Panc1 (cell line): ENCODE measurements around the gene C17orf50. TPM values are rescaled to one million over a fixed set of nuclear protein-coding genes. Genes with fewer than 3 reads are reported as not detected.

Experiments used
- ATAC-seq: fragments of 200-7000 bp; cut with Tn5 transposase; 2 replicates; pipeline ENCODE4 v1.9.1; 2020; ENCODE audit warnings: mild to moderate bottlenecking, moderate library complexity
- BruUV-seq: library from RNA; stranded (reverse); fragments of 400-500 nt; replicated peaks from 2 replicates; lab custom pipeline; 2021; lab: Mats Ljungman, UMichigan
- CTCF ChIA-PET: fragments of 300-600 bp; sonication (Branson Sonifier 250); formaldehyde crosslinking; loops from one replicate; lab custom pipeline; 2022; ENCODE audit warnings: antibody characterized with exemption; lab: Charles Lee
- POLR2A ChIA-PET: fragments of 300-600 bp; sonication (Branson Sonifier 250); formaldehyde crosslinking; loops from one replicate; lab custom pipeline; 2022; ENCODE audit warnings: antibody characterized with exemption; lab: Charles Lee
- DNase-seq: peaks from one replicate; pipeline ENCODE4 v3.0.0-alpha.2; 2010; ENCODE audit warnings: low read depth, low spot score
- H3K27ac ChIP-seq: 2 replicates; pipeline ENCODE4 v1.5.1; 2011; ENCODE audit warnings: mild to moderate bottlenecking, low read length, inconsistent platforms
- H3K27me3 ChIP-seq: fragments of 200-500 bp; sonication (Bioruptor generic); 2 replicates; pipeline ENCODE4 v1.6.0; 2014; ENCODE audit warnings: low read length, inconsistent platforms; ENCODE audit not compliant: control insufficient read depth, insufficient read depth
- H3K36me3 ChIP-seq: fragments of 200-500 bp; sonication (Bioruptor generic); 2 replicates; pipeline ENCODE4 v1.5.1; 2014; ENCODE audit warnings: inconsistent platforms, mild to moderate bottlenecking, low read length, moderate library complexity; ENCODE audit not compliant: control insufficient read depth, insufficient read depth
- H3K4me1 ChIP-seq: 2 replicates; pipeline ENCODE4 v1.5.1; 2011; ENCODE audit warnings: inconsistent platforms, mild to moderate bottlenecking, low read length, moderate library complexity; ENCODE audit not compliant: control insufficient read depth, insufficient read depth
- H3K4me3 ChIP-seq, 2 experiments: 2 replicates each; pipeline ENCODE4 v1.5.1; 2011 to 2012; ENCODE audit warnings: low read depth in 2 of 2, low read length in 2 of 2, mild to moderate bottlenecking in 2 of 2, inconsistent platforms in 1 of 2, moderate library complexity in 1 of 2
- H3K9me3 ChIP-seq: fragments of 200-500 bp; sonication (Bioruptor generic); 2 replicates; pipeline ENCODE4 v1.5.1; 2014; ENCODE audit warnings: low read depth, mild to moderate bottlenecking, inconsistent platforms, low read length, moderate library complexity; ENCODE audit not compliant: control insufficient read depth, insufficient read depth
- CTCF ChIP-seq: fragments of 450-650 bp; IDR thresholded peaks from 2 replicates; pipeline ENCODE4 v1.5.1; 2017; ENCODE audit warnings: mild to moderate bottlenecking
- POLR2AphosphoS5 ChIP-seq: IDR thresholded peaks from 2 replicates; pipeline ENCODE4 v1.6.1; 2012; ENCODE audit warnings: mild to moderate bottlenecking, low read depth, low read length, moderate library complexity
- REST ChIP-seq, 2 experiments: IDR thresholded peaks; 2 replicates each; pipeline ENCODE4 v1.6.1; 2011 to 2012; ENCODE audit warnings: low read depth in 2 of 2, control low read depth in 1 of 2, low read length in 1 of 2, mild to moderate bottlenecking in 1 of 2, moderate library complexity in 1 of 2; ENCODE audit not compliant: insufficient read depth in 1 of 2
- SIN3A ChIP-seq: IDR thresholded peaks from 2 replicates; pipeline ENCODE4 v1.6.1; 2012; ENCODE audit warnings: low read depth, mild to moderate bottlenecking, low read length, moderate library complexity, borderline replicate concordance; ENCODE audit not compliant: insufficient read depth
- TCF7L2 ChIP-seq: IDR thresholded peaks from 2 replicates; pipeline ENCODE4 v1.6.1; 2011; ENCODE audit warnings: mild to moderate bottlenecking, low read depth, low read length, inconsistent platforms
- in situ Hi-C: cut with HindIII; loops from 2 replicates; pipeline ENCODE4 v1.10.0; 2016; ENCODE audit warnings: low sequenced_read_pairs, low pct_unique_long_range_greater_than_20kb
- intact Hi-C: fragments of 100-400 bp; cut with micrococcal nuclease; formaldehyde crosslinking; loops from one replicate; pipeline ENCODE4 v1.10.0; 2022; ENCODE audit not compliant: unreplicated experiment
- total RNA-seq: library from RNA; stranded (reverse); gene quantifications from one replicate; pipeline ENCODE4 v1.2.1, GENCODE V29; 2021; ENCODE audit not compliant: unreplicated experiment

Gene C17orf50
- total RNA-seq, 1 experiment from 2014 or later, result not detected

GRCh38 chr17:35725802-35726126 lies 34.9 kb upstream of the C17orf50 start:
- TF ChIP-seq TCF7L2 (no peak), REST (IDR thresholded peaks at IDR 0.05; ENCODE audit: insufficient read depth in 1 of 2, low read depth in 2 of 2, low read length in 1 of 2) (no peak), SIN3A (no peak), POLR2AphosphoS5 (no peak), CTCF (no peak)
- no peaks in the 10 kb centered on the region for H3K27me3 ChIP-seq
- no peak for ATAC-seq
- peaks cover 35% of the 10 kb centered on the region for H3K36me3 ChIP-seq
- BruUV-seq, result no TSS peak
- intact Hi-C loops (no loop called here), in situ Hi-C loops (no loop called here)
- H3K4me3 ChIP-seq, result no peak overlapping the region
- POLR2A ChIA-PET, result no interaction called here
- CTCF ChIA-PET, result no interaction called here
- H3K9me3 ChIP-seq, result no peaks in the 10 kb centered on the region
- no peak overlapping the region for H3K27ac ChIP-seq
- H3K4me1 ChIP-seq, result peaks cover 6% of the 10 kb centered on the region
- DNase-seq, result no peak

GRCh38 chr17:35726127-35726952 lies 34.3 kb upstream of the C17orf50 start:
- DNase-seq, result no peak
- peaks cover 33% of the 10 kb centered on the region for H3K36me3 ChIP-seq
- no peak overlapping the region for H3K27ac ChIP-seq
- TF ChIP-seq POLR2AphosphoS5 (no peak), SIN3A (no peak), TCF7L2 (no peak), REST (IDR thresholded peaks at IDR 0.05; ENCODE audit: insufficient read depth in 1 of 2, low read depth in 2 of 2, low read length in 1 of 2) (no peak), CTCF (no peak)
- ATAC-seq, result no peak
- in situ Hi-C loops (no loop called here), intact Hi-C loops (no loop called here)
- ChIA-PET POLR2A (interaction anchor here (0.6 kb wide), 1 partner anchor 138 kb away, joined by 4 read pairs; no protein-coding TSS in a partner anchor), CTCF (no interaction called here)
- no TSS peak for BruUV-seq
- no peaks in the 10 kb centered on the region for H3K9me3 ChIP-seq
- H3K27me3 ChIP-seq, result no peaks in the 10 kb centered on the region
- no peak overlapping the region for H3K4me3 ChIP-seq
- peaks cover 11% of the 10 kb centered on the region for H3K4me1 ChIP-seq
